ENCODE data around the gene SVEP1.

DNA sequence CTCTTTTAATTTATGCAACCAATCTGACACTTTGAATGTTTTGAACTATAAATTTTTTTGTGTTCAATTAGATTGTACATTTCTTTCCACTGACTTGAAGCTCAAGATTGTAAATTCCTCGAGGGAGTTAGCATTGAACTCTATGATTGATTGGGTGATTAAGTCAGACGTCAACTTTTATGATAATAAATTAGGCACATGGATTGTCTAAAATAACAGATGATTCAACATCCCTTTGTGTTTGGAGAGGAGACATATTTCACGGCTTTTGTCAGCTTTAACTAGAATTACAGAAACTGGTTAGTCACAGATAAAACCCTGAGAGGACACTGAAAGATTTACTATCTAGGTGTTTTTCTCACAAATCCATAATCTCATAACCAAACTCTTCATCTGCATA, 209.2 kb downstream of the SVEP1 start:
- TF ChIP-seq ZNF296 (CRISPR knock-in tag; conservative IDR thresholded peaks at IDR 0.05) (no peak), SAP130 (CRISPR knock-in tag; IDR thresholded peaks at IDR 0.05; ENCODE audit: low read depth) (no peak), GABPA (IDR thresholded peaks at IDR 0.05; ENCODE audit: low read depth, low read length) (no peak), GABPA (CRISPR knock-in tag; IDR thresholded peaks at IDR 0.05; ENCODE audit: low read depth) (no peak)

Data from HepG2 (cell line).